Testis (tissue), 3 donors: ENCODE results near the gene ETS1. TPM values are rescaled to one million over a fixed set of nuclear protein-coding genes. Genes with fewer than 3 reads are reported as not detected.

Experiments used
- DNase-seq: peaks from one replicate; pipeline ENCODE4 v3.0.0-alpha.2; 2019
- H3K27ac ChIP-seq, 2 donors: fragments of 200-600 bp; sonication (generic); one replicate each; pipeline ENCODE4 v1.5.1; 2019
- H3K27me3 ChIP-seq: fragments of 200-600 bp; sonication (generic); one replicate; pipeline ENCODE4 v1.5.1; 2019
- H3K36me3 ChIP-seq: fragments of 200-600 bp; sonication (generic); one replicate; pipeline ENCODE4 v1.5.1; 2017; ENCODE audit warnings: low read depth; ENCODE audit errors: missing control alignments
- H3K4me1 ChIP-seq: fragments of 200-600 bp; sonication (generic); one replicate; pipeline ENCODE4 v1.5.1; 2019
- H3K4me3 ChIP-seq, 2 donors: fragments of 200-600 bp; sonication (generic); one replicate each; pipeline ENCODE4 v1.5.1; 2017 to 2019
- H3K9me3 ChIP-seq: fragments of 200-600 bp; sonication (generic); one replicate; pipeline ENCODE4 v1.5.1; 2017
- CTCF ChIP-seq, 3 experiments: fragments of 450-650 bp in 2 of 3; fragments of 200-600 bp in 1 of 3; sonication (generic) in 1 of 3; IDR thresholded peaks; one replicate each; pipeline ENCODE4 v1.5.1; 2016 to 2019; ENCODE audit warnings: antibody characterized with exemption in 3 of 3, mild to moderate bottlenecking in 2 of 3, moderate library complexity in 1 of 3
- POLR2A ChIP-seq: fragments of 450-650 bp; IDR thresholded peaks from one replicate; pipeline ENCODE4 v1.6.1; 2017; ENCODE audit warnings: antibody characterized with exemption, mild to moderate bottlenecking, moderate library complexity
- WGBS, 2 donors: methylation state at CpG; one replicate each; pipeline ENCODE4 v1.1.5; 2018; 5-methylcytosine and 5-hydroxymethylcytosine counted together
- intact Hi-C: fragments of 100-400 bp; cut with DNase I; formaldehyde crosslinking; loops from one replicate; pipeline ENCODE4 v1.15.1; 2023; ENCODE audit warnings: low total_unique reads
- polyA plus RNA-seq: library from polyadenylated mRNA; stranded (reverse); fragments of 350-450 nt; fragmentation: Illumina TruSeq; extraction: RNeasy Lipid Tissue Mini Kit (QIAGEN cat#74804); gene quantifications from one replicate; pipeline ENCODE4 v1.2.3, GENCODE V29; 2014; ENCODE audit warnings: low read depth, low replicate concordance; ENCODE audit not compliant: insufficient read depth
- total RNA-seq, 2 donors: library from RNA; depleted of rRNA; stranded (reverse); fragments of >200 nt; gene quantifications; one replicate each; pipeline ENCODE4 v1.2.3, GENCODE V29; 2016

ETS1 gene
- total and polyA plus RNA-seq, 3 donors from 2014 or later = 15.1 to 21.1 (median 15.3) TPM

- Histone ChIP-seq H3K4me3 (no peak overlapping the region), H3K27me3 (no peaks in the 10 kb centered on the region), H3K36me3 (no peaks in the 10 kb centered on the region), H3K9me3 (no peaks in the 10 kb centered on the region), H3K4me1 (peaks cover 24% of the 10 kb centered on the region), H3K27ac (peak overlapping the region in 1 of 2 donors; percentile 16)
- no peak for TF ChIP-seq POLR2A
- TF ChIP-seq CTCF (IDR thresholded peaks at IDR 0.05) = no peak
- intact Hi-C loops = no loop called here
- 24 to 45% methylated on average over 7 of the region's 7 CpGs for WGBS, 2 donors
- no peak for DNase-seq
These were observed 90.1 kb downstream of the ETS1 start for GRCh38 chr11:128497061-128497775.

GRCh38 chr11:128496692-128497060, 90.7 kb downstream of the ETS1 start:
- Histone ChIP-seq H3K9me3 (no peaks in the 10 kb centered on the region), H3K27ac (peak overlapping the region in 1 of 2 donors; percentile 16), H3K4me1 (peaks cover 24% of the 10 kb centered on the region), H3K36me3 (no peaks in the 10 kb centered on the region), H3K4me3 (no peak overlapping the region), H3K27me3 (no peaks in the 10 kb centered on the region)
- TF ChIP-seq CTCF (IDR thresholded peaks at IDR 0.05) (no peak), POLR2A (no peak)
- WGBS, 2 donors = 48 to 57% methylated on average over 4 of the region's 4 CpGs
- DNase-seq = no peak
- intact Hi-C loops = no loop called here

DNA sequence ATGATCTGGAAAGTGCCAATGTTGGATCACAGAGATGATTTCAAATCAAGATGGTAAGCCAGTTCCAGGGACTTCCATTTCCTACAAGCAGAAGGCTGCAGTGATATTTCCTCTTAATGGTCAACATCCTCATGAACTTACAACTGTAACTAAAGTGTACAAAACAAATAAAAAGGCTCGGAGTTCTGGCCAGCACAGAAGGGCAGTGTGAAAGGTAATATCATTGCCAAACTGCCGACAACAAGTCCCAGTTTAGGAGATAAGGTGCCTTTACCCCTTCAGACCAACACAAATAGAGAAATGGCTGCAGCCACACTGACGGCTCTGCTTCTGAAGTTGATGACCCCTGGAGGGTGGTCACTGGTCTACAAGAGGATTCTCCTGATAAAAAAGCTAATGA, 91.1 kb downstream of the ETS1 start:
- Histone ChIP-seq H3K36me3 (no peaks in the 10 kb centered on the region), H3K27me3 (no peaks in the 10 kb centered on the region), H3K4me1 (peaks cover 24% of the 10 kb centered on the region), H3K27ac (no peak overlapping the region), H3K4me3 (no peak overlapping the region), H3K9me3 (no peaks in the 10 kb centered on the region)
- 19 to 26% methylated on average over 3 of the region's 3 CpGs for WGBS, 2 donors
- no peak for DNase-seq
- TF ChIP-seq CTCF (IDR thresholded peaks at IDR 0.05) (no peak), POLR2A (no peak)
- intact Hi-C loops = no loop called here

- Histone ChIP-seq H3K4me1 (peaks cover 13% of the 10 kb centered on the region), H3K36me3 (no peaks in the 10 kb centered on the region), H3K27ac (no peak overlapping the region), H3K27me3 (no peaks in the 10 kb centered on the region), H3K4me3 (no peak overlapping the region), H3K9me3 (no peaks in the 10 kb centered on the region)
- 83 to 92% methylated on average over 3 of the region's 3 CpGs for WGBS, 2 donors
- intact Hi-C loops = no loop called here
- DNase-seq = no peak
- TF ChIP-seq POLR2A (no peak), CTCF (IDR thresholded peaks at IDR 0.05) (no peak)
These were observed 92.7 kb downstream of the ETS1 start for GRCh38 chr11:128494418-128495332.
